ENCODE data around the gene GNG10.

- peak in 1 of 4 experiments; percentile 4 for TF ChIP-seq CTCF (IDR thresholded peaks at IDR 0.05)
- TF ChIP-seq POLR2A (IDR thresholded peaks at IDR 0.05): no peak
Measured at GRCh38 chr9:111691672-111692329, 30.4 kb downstream of the GNG10 start.
